Duodenal mucosa (tissue), 2 donors: ENCODE results near the gene LIMS3.
"Not testable (repeated sequence)": the region's sequence is repeated elsewhere in the genome, so short reads cannot be mapped to it uniquely, and the experiment has no call there.

Experiments
- H3K27ac ChIP-seq: one replicate; pipeline ENCODE4 v1.7.0; 2013; ENCODE audit warnings: low read depth, low read length
- H3K27me3 ChIP-seq, 2 donors: one replicate each; pipeline ENCODE4 v1.7.0; 2013; ENCODE audit warnings: low read length in 2 of 2, control low read depth in 1 of 2; ENCODE audit not compliant: insufficient read depth in 2 of 2, control insufficient read depth in 1 of 2
- H3K36me3 ChIP-seq, 2 donors: one replicate each; pipeline ENCODE4 v1.7.0; 2013; ENCODE audit warnings: low read length in 2 of 2, control low read depth in 1 of 2; ENCODE audit not compliant: insufficient read depth in 2 of 2, control insufficient read depth in 1 of 2
- H3K4me1 ChIP-seq, 2 donors: one replicate each; pipeline ENCODE4 v1.7.0; 2013; ENCODE audit warnings: low read length in 2 of 2, control low read depth in 1 of 2; ENCODE audit not compliant: insufficient read depth in 2 of 2, control insufficient read depth in 1 of 2
- H3K4me3 ChIP-seq, 2 donors: one replicate each; pipeline ENCODE4 v1.7.0; 2013; ENCODE audit warnings: low read length in 2 of 2, low read depth in 1 of 2
- H3K9ac ChIP-seq, 2 donors: one replicate each; pipeline ENCODE4 v1.7.0; 2013; ENCODE audit warnings: low read length in 2 of 2, low read depth in 1 of 2
- H3K9me3 ChIP-seq, 2 donors: one replicate each; pipeline ENCODE4 v1.7.0; 2013; ENCODE audit warnings: low read length in 2 of 2, control low read depth in 1 of 2; ENCODE audit not compliant: control insufficient read depth in 1 of 2

LIMS3 gene, protein sequence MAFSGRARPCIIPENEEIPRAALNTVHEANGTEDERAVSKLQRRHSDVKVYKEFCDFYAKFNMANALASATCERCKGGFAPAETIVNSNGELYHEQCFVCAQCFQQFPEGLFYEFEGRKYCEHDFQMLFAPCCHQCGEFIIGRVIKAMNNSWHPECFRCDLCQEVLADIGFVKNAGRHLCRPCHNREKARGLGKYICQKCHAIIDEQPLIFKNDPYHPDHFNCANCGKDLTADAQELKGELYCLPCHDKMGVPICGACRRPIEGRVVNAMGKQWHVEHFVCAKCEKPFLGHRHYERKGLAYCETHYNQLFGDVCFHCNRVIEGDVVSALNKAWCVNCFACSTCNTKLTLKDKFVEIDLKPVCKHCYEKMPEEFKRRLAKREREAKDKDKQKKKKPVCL

DNA sequence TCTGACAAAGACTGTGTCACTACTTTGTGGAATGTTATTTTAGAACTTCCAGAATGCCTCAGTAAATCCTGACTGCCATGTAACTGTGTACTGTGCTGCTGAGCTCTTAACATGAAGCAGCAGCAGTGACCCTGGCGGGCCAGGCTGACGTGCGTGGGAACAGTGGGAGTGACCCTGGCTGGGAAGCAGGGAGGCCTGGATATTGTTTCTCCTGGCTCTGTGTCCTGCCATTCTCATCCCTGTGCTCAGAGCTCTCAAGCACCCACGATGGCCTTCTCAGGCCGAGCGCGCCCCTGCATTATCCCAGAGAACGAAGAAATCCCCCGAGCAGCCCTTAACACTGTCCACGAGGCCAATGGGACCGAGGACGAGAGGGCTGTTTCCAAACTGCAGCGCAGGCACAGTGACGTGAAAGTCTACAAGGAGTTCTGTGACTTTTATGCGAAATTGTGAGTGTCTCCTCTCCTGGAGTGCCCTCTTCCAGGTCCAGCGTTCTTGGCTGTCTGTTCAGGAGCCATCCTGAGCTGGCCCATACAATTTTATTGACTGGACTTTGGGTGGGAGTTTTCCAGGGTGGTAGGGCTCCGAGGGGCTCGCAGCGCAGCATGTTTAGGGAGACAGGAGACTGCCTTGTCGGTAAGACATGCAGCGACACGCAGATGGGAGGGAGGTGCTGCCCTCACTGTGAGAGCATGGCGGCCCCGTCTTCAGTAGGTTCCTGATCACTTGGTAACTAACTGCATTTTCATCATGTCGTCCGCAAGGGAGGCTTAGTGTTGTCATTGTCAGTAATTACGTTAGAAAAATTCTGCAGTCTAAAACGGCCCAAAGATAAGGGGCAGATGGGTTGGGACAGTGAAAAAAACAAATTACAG lies at the start of gene LIMS3:
Gene LIMS3, plus strand, starts transcription at position 227 of the 875 bp plus-strand sequence. Its CDS starts 41 bp downstream, at position 268.
- not testable (repeated sequence) for H3K27me3 ChIP-seq, H3K27ac ChIP-seq, H3K4me3 ChIP-seq, H3K9ac ChIP-seq, H3K9me3 ChIP-seq, H3K36me3 ChIP-seq, H3K4me1 ChIP-seq

DNA sequence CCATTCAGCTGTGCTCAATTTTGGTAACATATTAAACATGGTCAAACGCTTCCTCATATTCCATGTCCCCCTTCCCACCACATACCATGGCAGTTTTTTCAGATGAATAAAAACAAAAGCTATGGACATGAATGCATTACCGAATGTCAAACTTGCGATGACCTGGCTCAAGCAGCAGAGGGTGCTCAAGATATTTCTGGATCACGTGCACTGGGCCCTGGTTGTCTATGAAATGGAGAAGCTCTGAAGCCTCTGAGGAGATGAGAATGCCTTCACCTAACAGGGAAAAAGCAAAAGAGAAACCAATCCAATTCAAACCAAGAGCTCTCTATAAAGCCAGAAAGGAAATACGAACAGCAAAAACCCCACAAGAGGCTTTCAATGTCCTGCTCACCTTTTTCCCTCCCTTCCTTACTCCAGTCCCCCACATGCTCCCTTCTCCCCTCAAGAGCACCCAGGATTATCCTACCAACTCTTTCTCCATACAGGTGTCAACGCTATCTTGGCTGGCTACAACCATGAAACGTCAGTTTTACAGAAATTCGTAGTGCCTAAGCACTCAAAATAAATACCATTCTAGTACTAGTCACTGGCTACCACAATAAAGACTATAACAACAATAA lies 27.2 kb upstream of the LIMS3 start:
- H3K4me3 ChIP-seq, H3K9me3 ChIP-seq, H3K27ac ChIP-seq, H3K9ac ChIP-seq, H3K4me1 ChIP-seq, H3K36me3 ChIP-seq, H3K27me3 ChIP-seq: not testable (repeated sequence)

DNA sequence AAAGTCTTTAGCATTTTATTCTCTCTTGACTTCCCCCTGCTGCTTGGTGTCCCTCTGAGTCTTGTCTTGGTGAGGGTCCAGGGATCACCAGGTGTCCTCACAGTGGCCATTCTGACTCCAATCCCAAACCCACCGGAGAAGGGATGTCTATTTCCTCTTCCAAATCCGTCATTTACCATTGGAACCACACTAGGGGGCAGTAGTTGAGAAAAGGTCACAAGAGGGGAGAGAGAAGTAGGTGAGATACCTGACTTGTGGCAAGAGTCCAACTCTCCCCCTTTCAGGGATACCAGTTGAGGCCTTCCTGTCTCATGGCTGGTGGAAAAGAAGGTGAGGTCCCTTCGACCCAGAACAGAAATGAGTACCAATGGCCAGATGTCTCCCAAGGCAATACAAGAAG lies 21.9 kb upstream of the LIMS3 start:
- not testable (repeated sequence) for H3K27ac ChIP-seq, H3K4me1 ChIP-seq, H3K9ac ChIP-seq, H3K36me3 ChIP-seq, H3K9me3 ChIP-seq, H3K27me3 ChIP-seq, H3K4me3 ChIP-seq

DNA sequence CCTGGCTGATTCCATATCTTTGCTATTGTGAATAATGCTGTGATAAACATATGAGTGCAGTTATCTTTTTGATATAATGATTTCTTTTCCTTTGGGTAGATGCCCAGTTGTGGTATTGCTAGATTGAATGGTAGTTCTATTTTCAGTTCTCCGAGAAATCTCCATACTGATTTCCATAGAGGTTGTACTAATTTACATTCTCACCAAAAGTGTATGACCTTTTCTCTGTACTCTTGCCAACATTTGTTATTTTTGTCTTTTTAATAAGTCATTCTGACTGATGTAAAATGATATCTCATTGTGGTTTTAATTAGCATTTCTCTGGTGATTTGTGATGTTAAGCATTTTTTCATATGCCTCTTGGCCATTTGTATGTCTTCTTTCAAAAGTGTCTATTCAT lies 16.4 kb upstream of the LIMS3 start:
- H3K9ac ChIP-seq, H3K36me3 ChIP-seq, H3K4me1 ChIP-seq, H3K27me3 ChIP-seq, H3K4me3 ChIP-seq, H3K27ac ChIP-seq, H3K9me3 ChIP-seq: not testable (repeated sequence)

DNA sequence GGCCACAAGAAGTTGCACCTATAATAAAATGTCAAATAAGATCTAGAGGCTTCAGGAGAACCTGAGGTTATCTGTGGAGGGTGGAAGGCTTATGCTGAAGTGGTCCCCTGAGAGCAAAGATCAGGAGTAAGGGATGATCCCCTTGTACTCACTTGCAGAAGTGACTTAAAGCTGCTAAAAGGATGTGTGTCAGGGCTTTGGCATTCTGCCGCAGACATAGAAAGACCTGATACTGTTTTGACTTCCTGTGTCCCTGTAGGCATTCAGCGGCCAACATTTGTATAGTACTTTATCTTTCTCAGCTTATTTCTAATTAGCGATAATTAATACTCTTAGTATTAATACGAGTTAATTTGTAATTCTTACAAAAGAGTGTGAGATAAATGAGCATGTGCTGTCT lies 10.1 kb upstream of the LIMS3 start:
- H3K4me1 ChIP-seq, H3K4me3 ChIP-seq, H3K36me3 ChIP-seq, H3K27me3 ChIP-seq, H3K9ac ChIP-seq, H3K9me3 ChIP-seq, H3K27ac ChIP-seq: not testable (repeated sequence)

DNA sequence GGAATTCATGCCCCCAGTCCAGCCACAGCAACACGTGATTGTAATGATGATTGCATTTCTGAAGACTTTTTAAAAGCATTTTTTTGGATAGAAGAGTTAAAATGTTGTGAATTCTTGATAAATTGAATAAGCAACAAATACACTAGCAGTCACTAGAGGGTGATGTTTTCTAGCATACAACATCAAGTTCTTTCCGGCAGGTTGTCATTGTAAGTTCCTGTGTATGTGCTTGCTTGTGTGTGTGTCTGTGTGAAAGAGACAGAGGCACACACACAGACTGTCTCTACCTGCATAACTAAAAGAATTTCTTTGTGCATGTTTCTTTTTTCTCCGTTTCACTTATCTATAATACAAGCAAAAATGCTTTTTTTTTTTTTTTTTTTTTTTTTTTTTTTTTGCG lies 8.6 kb upstream of the LIMS3 start:
- H3K36me3 ChIP-seq, H3K4me3 ChIP-seq, H3K9ac ChIP-seq, H3K27ac ChIP-seq, H3K27me3 ChIP-seq, H3K9me3 ChIP-seq, H3K4me1 ChIP-seq: not testable (repeated sequence)

DNA sequence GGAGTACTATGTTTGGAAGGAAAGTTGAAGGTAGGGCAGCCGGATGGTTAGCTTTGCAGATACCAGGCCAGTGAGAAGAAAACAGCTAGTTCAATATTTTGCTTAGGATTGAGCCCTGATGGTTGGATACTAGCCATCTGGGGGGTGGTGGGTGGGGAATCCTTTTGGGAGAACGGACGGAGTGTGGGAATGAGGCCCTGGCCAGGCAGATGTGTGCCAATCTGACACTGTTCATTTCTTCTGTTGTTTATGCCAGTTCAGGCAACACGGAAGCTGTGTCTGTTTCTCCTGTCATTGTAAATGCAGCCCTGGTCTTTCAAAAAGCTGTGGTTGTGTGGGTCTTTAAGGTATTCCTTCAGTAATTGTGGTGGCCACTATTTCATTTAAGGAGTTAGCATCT lies 7.5 kb upstream of the LIMS3 start:
- H3K4me3 ChIP-seq, H3K4me1 ChIP-seq, H3K9ac ChIP-seq, H3K36me3 ChIP-seq, H3K27ac ChIP-seq, H3K9me3 ChIP-seq, H3K27me3 ChIP-seq: not testable (repeated sequence)

DNA sequence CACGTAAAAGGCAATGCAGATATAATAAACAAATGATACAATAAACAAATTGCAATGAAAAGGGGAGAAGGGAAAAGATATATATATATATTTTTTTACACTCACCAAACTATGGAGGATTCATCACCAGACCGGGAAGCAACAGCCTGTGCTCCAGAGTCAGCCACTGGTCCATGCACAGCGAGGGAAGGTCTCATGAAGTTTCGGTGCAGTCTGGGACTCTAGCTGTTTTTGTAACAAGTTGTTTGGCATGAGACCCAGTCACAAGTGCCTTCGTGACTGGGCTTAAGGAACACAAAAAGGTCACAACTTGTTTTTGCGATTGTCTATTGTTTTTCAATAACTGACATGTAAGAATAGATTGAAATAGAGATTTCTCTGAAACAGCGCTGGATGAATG lies 4.8 kb upstream of the LIMS3 start:
- not testable (repeated sequence) for H3K4me1 ChIP-seq, H3K36me3 ChIP-seq, H3K4me3 ChIP-seq, H3K27ac ChIP-seq, H3K27me3 ChIP-seq, H3K9me3 ChIP-seq, H3K9ac ChIP-seq

DNA sequence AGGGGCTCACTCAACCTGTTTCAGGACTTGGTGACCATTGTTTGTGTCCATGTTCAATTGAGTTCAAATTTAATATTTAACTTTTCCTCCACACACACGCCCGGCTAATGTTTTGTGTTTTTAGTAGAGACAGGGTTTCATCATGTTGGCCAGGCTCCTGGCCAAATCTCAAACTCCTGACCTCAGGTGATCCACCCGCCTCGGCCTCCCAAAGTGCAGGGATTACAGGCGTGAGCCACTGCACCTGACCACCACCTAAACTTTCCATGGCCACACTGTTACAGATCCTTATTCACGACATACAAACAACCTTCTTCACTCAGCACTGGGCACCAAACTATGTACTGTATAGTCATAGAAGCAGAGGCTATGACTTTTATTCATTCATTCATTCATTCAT lies 4.3 kb upstream of the LIMS3 start:
- not testable (repeated sequence) for H3K27me3 ChIP-seq, H3K4me3 ChIP-seq, H3K4me1 ChIP-seq, H3K27ac ChIP-seq, H3K9ac ChIP-seq, H3K36me3 ChIP-seq, H3K9me3 ChIP-seq

DNA sequence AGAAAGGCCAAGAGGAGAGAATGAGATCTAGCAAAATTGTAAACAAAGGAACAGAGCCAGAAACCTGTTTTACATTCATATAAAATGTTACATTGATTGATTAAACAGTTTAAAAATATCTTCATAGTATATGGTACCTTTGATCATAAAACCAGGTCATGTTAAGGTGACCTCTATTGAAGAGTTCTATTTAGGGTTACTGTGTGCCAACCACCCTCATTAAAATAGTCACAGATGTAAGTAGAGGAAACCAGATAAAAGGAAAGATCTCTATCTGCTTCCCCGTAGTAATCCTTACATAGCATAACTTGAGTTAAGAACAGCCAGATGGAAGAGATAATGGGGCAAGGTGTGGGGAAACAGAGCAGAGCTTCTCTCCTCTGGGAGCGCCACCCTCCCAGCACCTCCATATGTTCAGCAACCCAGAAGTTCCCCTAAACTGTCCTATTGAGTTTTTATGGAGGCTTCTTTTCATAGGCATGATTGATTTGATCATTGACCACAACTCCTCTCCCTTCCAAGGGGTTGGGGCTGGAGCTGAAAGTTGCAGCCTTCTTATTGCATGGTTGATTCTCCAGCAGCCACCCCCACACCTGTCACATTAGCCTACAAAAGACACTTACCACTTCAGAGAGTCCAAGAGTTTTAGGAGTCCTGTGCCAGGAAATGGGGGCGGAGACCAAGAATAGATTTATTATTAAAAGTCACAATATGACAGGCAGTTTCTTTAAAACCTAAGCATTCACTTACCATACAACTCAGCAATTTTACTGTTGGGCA lies 3.2 kb upstream of the LIMS3 start:
- not testable (repeated sequence) for H3K4me3 ChIP-seq, H3K36me3 ChIP-seq, H3K9ac ChIP-seq, H3K27me3 ChIP-seq, H3K9me3 ChIP-seq, H3K27ac ChIP-seq, H3K4me1 ChIP-seq
